Activated CD4-positive, CD25-positive, alpha-beta regulatory T cell (primary cell): Measurements from ENCODE around the gene GMPPB.
"Not testable (repeated sequence)": the region's sequence is repeated elsewhere in the genome, so short reads cannot be mapped to it uniquely, and the experiment has no call there.

Experiments
- DNase-seq, 4 experiments: peaks; one replicate each; lab custom pipeline; 2025; lab: John Stamatoyannopoulos, UW

GMPPB gene

DNA sequence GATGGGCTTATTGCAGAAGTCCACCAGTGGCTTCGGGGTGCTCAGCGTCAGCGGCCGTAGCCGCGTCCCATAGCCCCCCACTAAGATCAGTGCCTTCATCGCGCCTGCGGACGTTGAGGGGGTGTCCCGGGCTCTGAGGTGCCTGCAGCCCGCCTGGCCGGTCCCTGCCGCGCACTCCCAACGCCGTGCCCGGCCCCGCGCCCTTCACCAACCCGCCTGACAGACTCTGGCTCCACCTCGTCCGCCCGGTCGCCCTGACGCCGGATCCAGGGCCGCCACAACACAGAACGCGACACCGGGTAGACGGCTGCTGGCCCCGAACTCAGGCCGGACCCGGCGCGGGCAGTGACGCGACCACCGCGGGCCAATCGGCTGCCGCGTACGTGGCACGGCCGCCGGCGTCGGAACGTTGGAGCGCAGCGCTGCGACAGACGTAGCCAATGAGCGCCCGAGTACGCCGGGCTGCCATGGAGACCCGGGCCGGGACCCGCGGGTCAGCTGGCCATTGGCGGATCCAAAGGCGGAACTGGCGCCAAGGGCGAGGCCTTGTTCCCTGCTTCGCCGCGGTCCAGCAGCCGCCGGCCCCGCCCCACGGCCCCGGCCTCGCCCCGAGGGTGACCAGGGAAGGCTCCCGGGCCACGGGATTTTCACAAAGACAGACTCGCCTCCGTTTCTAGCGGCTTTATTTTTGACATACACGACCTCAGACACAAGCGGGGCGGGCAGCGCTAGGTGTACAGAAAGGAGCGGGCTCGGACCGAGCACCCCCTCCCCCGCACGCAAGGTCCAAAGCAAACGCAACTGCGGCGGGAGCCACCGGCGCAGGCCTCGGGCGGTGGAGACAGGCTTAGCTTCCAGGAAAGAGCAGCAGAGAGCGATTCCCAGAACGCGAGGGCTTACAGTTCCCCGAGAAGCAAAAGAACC is at the start of gene GMPPB:
GMPPB (minus strand) TSS at position 324 of the 924 bp plus-strand sequence; CDS start at position 99, 225 bp downstream.
- DNase-seq = peak; percentile 86 to 88 (median 86)

DNA sequence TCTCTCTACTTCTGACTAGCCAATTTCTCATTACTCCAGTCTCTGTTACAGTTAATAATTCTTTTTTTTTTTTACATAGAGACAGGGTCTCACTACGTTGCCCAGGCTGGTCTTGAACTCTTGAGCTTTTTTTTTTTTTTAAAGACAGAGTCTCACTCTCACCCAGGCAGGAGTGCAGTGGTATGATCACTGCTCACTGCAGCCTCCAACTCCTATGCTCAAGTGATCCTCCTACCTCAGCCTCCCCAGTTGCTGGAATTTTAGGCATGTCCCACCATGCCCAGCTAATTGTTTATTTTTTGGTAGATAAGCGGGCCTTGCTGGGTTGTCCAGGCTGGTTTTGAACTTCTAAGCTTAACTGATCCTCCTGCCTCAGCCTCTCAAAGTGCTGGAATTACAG is 49.0 kb upstream of the GMPPB start:
- DNase-seq = no peak

DNA sequence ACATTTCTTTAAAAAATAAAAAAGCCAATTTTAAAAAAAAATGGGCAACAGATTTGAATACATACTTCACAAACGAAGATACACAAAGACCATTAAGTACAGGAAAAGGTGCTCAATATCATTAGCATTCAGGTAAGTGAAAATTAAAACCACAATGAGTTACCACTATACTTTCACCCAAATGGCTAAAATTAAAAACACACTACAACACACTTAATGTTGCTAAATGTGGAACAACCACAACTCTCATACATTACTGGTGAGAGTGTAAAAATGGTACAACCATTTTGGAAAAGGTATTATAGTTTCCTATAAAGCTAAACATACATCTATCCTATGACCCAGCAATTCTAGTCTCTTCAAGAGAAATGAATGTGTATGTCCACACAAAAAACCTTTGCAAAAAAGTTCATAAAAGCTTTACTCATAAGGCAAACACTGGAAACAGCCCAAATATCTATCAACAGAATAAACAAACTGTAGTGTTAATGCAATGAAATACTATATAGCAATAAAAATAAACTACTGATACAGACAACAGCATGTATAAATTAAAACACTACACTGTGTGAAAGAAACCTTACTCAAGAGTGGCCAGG is 47.7 kb upstream of the GMPPB start:
- no peak for DNase-seq

DNA sequence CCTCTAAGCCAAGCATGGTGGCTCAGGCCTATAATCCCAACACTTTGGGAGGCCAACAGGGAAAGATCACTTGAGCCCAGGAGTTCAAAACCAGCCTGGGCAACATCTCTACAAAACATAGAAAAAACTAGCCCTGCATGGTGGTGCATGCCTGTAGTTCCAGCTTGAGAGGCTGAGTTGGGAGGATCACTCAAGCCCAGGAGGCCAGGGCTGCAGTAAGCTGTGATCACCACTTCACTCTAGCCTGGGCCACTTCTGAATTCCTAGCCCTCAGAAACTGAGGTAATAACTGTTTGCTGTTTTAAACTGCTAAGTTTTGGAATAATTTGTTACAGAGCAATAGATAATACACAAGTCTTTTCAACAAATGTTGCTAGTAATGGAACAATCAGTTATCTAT is 46.2 kb upstream of the GMPPB start:
- no peak for DNase-seq

DNA sequence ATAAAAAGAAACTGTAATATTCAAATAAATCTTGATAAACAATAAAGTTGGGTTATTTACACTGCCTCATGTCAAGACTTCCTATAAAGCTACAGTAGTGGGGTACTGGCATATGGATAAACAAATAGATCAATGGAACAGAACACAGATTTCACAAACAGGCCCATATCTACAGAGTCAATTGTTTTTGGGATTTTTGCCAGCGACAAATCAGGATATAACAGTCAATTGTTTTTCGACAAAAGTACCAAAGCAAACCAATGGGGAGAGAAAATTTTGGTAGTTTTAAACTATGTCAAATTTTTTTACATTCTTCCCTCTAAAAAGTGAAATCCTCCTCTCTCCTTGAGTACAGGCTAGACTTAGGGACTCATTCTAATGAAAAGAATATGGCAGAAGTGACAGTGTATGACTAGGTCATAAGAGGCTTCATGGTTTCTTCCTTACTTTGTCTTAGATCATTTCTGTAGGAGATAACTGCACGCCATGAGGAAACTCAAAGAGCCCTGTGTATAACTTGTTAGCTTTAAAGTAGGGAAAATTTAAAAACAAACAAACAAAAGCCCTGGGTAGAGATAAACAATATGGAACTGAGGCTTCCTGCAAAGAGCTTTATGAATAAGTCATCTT is 45.6 kb upstream of the GMPPB start:
- no peak for DNase-seq

DNA sequence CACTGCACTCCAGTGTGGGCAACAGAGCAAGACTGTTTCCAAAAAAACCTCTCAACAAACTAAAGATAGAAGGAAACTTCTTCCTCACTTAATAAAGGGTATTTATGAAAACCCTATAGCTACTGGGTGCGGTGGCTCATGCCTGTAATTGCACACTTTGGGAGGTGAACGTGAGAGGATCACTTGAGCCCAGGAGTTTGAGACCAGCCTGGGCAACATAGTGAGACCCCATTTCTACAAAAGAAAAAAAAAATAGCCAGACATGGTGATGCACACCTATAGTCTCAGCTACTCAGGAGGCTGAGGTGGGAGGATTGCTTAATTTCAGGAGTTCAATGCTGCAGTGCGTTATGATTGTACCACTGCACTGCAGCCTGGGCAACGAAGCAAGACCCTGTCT is 40.2 kb upstream of the GMPPB start:
- no peak for DNase-seq

DNA sequence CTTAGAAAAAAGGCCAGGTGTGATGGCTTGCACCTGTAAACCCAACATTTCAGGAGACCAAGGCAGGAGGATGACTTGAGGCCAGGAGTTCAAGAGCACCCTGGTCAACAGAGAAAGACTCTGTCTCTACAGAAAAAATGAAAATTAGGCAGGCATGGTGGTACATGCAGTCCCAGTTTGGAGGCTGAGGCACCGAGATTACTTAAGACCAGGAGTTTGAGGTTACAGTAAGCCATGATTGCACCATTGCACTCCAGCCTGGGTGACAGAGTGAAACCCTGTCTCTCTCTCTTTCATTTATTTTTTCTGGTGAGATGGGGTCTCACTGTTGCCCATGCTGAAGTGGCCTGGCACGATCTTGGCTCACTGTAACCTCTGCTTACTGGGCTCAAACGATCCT is 37.9 kb upstream of the GMPPB start:
- no peak for DNase-seq

DNA sequence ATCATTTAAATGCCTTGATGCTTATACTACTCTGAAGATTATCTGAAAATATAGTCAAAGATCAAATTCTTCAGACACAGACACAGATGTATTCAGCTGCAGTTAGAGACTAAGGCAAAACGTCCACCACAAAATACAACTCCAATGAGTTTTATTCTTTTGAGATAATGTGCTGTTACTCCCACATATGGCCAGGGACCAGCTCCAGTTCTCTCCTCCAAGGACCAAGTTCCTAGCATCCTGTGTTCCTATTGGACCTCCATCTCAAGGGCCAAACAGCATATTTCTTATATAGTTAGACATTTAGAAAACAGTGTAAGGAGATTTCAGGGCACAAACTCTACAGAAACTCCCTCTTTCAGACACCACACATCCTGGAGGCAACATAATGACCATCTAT is 35.5 kb upstream of the GMPPB start:
- no peak for DNase-seq

DNA sequence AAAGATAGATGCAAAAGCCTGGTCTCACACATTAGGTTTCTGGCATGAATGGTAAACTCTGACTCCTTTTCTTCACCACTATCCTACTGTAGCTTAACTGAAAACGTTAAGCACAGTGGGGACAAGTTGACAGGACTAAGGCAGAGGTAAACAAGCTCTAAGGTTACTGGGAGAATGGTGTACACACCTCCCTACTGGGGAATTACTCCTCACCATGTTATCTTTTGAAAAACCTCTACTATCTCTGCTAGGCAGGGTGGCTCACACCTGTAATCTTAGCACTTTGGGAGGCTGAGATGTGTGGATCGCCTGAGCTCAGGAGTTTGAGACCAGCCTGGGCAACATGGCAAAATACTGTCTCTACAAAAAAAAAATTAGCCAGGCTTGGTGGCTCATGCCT is 33.4 kb upstream of the GMPPB start:
- no peak for DNase-seq

DNA sequence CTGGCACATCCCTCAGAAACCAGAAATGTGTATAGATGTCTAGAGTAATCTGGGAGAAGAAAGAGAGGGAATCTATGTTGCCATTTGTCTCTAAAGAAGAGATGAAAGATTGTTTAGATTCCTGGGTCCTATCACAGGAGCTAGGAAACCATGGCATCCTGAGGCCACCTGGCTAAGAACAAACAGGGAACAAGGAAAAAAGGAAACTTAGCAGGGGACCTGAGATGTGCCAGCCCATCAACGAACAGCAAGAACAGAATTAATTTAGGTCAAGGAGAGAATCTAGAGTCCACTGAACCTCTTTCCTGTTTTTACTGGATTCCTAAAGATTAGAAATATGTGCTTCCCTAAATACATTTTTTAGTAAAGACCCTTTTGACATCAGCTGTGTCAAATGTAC is 32.3 kb upstream of the GMPPB start:
- DNase-seq = no peak

DNA sequence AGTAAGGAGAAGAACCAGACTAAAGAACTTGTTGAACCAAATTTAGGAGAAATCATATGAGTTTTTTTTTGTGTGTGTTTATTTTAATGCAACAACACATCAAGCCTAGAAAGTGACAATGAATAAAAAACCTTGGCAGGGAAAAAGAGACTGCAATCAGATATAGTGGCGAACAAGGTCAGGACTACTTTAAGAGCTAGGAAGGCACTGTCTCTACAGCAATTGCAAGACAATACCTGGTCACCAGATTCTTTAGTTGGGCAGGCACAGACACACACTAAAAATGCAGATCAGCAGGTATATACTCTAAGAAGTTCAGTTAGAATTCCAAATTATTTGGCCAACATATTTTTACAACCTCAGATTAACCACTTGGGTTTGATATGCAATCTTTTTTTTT is 30.8 kb upstream of the GMPPB start:
- no peak for DNase-seq

DNA sequence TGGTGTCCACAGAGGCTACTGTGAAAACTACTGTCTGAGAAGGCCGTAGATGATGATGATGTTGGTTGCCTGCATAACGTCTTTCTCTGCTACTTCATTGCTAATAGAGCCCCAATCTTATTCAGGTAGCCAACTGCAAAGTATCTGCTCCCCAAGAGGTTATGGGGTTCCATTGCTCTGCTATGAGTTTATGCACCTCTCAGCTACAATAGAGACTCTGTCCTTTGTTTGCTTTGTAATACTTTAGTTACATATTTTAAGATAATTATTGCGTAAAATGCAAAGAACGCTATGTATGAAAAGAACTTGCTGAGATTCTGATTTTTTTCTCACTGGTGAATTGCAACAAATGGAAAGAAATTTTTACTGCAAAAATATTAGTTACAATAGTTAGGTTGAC is 27.8 kb upstream of the GMPPB start:
- no peak for DNase-seq

DNA sequence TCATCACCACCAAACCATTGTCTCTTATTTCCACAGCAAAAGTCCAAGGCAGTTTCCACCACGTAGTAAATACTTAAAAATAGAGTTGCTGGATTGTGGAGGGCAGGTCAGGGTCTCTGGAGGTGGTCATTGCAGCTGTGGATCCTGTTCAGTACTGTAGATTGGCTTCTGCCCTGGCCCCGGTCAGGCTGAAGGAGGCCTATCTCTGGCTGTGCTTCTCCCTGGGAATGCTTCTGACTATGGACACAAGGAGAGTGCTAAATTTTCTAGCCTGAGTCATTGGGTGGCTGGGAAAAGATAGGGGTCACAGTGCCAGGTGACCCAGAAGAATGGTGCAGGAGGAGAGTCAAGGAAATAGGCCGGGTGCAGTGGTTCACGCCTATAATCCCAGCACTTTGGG is 26.3 kb upstream of the GMPPB start:
- DNase-seq = no peak

DNA sequence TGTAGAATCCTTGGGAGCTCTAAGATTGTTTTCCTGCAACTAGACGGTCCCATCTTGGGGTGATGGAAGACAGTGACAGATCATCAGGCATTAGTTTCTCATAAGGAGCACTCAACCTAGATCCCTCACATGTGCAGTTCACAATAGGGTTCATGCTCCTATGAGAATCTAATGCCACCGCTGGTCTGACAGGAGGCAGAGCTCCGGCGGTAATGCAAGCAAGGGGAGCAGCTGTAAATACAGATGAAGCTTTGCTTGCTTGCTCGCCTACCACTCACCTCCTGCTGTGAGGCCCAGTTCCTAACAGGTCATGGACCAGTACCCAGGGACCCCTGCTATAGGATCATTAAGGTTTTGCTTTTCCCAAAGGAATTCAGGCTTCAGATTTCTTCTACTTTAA is 25.1 kb upstream of the GMPPB start:
- DNase-seq = not testable (repeated sequence)

DNA sequence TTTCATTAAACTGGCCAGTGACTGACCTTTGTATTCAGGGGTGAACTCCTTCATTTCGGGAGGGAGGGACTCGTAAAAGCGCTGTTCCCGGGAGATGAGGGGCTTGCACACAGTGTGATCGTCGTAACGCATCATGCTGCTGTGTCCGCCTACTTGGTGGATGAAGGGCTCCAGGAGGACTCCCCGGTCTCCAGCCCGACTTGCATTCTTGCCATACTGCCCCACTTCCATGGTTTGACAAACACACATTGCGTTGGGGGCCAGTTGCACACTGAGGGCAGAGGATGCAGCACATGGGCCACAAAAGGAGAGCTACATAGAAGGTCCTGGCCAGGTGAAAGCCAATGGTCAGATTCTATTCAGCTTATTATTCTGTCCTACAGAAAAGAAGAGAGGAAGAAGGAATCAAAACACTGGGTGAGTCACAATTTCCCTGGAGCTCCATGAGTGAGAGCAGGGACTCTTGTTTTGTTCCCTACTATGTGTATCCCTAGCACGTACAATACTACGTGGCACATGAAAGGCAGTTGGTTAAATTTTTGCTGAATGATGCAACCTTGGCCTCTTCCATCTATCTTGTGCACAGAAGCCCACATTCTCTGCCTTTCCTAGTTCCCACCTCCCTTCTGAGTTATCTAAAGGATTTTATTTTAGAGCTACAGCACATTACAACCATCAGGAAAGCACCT is 24.2 kb upstream of the GMPPB start:
- DNase-seq = no peak

DNA sequence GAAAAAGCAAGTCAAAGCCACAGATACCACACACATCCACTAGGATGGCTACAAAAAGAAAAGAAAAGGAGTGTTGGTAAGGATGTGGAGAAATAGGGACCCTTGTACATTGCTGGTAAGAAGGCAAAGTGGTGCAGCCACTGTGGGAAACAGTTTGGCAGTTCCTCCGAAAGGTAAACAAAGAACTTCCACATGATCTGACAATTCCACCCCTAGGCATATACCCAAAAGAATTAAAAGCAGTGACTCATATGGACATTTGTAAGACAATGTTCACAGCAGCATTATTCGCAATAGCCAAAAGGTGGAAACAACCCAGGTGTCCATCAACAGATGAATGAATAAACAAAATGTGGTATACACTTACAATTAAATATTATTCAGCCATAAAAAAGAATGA is 22.2 kb upstream of the GMPPB start:
- no peak for DNase-seq

DNA sequence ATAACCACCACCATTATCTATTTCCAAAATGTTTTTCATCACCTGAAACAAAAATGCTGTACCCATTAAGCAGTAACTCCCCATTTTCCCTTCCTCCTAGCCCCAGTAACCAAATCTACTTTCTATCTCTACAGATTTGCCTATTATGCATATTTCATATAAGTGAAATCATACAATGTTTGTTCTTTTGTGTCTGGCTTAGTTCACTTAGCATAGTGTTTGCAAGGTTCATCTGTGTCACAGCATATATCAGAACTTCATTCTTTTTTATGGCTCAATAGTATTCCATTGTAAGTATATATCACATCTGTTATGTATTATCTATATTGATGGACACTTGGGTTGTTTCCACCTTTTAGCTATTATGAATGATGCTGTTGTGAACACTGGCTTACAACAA is 16.7 kb upstream of the GMPPB start:
- no peak for DNase-seq

DNA sequence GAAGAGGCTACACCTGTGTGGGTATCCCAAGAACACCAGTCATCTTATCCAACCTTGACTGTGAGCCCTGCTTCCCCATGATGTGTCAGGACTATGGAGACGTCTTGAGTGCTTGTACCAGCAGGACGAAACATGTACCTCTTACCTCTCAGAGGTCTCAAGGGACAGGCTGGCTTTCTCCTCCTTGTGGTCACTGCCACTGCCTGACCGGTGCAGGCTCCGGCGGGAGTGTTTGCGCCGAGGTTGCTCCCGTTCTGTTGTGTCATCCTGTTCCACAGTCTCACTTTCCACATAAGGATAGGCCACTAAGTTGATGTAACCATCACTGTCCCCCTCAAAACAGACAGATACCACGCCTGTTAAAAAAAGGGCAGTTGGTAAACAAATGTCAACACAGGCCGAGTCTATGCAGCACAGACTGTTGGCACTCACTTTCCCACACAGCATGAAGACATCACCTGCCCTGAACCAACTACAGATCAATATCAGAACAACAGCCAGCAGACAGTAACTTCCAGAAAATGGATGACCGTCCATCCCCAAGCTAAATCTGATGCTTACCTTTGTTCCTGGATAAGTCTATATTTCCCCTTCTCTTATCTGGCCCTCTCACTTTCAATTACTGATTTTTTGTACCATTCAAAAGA is 14.4 kb upstream of the GMPPB start:
- no peak for DNase-seq

DNA sequence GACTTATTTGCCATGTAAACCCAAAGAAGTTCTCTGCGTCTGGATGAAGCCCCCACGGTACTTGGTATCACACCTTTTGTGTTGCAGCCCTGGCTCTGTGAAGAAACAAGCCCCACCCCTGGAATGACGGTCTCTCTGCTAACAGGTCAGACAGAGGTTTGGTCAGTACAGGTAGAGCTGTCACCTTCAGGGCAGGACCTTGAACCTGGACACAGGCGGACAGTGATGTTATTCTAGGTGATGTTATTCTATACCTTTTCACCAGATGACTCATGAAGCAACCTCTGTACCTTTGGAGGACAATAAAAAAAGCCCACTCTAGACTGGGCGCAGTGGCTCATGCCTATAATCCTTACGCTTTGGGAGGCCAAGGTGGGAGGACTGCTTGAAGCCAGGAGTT is 11.0 kb upstream of the GMPPB start:
- no peak for DNase-seq

DNA sequence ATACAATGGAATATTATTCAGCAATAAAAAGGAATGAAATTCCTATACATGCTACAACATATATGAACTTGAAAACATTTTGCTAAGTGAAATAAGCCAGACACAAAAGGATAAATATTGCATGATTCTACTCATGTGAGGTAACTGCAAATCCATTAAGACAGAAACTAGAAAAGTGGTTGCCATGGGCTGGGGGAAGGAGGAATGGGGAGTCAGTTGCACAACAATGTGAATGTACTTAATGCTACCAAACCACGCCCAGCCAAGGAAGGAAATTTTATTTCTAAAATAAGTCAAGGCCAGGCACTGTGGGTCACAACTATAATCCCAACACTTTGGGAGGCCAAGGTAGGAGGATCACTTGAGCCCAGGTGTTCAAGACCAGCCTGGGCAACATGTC is 9.8 kb upstream of the GMPPB start:
- DNase-seq = no peak

DNA sequence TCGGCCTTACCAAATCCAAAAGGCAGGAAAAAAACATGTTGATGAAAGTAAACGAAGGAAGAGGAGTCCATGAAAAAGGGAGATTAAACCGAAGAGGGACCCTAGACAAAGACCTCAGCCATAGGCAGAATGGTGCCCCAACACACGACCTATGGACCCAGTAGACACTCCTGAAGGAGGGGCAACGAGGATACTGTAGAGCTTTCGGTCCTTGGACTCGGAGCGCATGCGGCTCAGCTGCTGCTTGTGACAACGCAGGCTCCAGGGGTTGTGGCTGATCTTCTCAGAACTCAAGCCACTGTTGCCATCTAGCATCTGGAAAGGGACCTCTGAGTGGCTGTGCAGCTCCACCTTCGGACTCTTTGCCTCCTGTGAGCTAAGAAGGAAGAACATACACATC is 8.8 kb upstream of the GMPPB start:
- no peak for DNase-seq

DNA sequence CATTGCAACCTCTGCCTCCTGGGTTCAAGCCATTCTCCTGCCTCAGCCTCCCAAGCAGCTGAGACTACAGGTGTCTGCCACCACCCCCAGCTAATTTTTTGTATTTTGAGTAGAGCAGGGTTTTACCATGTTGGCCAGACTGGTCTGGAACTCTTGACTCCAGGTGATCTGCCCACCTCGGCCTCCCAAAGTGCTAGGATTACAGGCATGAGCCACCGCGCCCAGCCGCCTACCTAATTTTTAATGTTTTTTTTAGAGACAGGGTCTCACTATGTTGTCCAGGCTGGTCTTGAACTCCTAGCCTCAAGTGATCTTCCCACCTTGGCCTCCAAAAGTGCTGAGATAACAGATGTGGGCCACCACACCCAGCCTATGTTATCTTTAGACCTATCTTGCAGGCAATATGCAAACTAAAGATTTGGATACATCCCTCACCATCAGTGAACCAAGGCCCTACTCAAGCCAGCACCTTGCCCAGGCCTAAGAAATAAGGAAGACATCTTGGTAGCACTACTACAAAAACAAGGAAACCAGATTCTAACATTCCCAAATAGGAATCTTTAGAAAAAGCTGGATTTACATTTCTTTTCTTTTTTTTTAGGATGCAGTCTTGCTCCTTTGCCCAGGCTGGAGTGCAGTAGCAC is 6.3 kb upstream of the GMPPB start:
- DNase-seq = no peak
